SU-DHL-6 (cell line): Measurements from ENCODE around the gene PDE6C.

Experiments used
- CTCF ChIP-seq: fragments of 200-600 bp; sonication (generic); IDR thresholded peaks from one replicate; pipeline ENCODE4 v1.5.1; 2017; ENCODE audit warnings: antibody characterized with exemption, mild to moderate bottlenecking, low read length, moderate library complexity; ENCODE audit not compliant: insufficient read depth, poor library complexity, severe bottlenecking
- EZH2phosphoT487 ChIP-seq: fragments of 200-600 bp; sonication (generic), shearing (Covaris generic); conservative IDR thresholded peaks from 2 replicates; pipeline ENCODE4 v1.6.1; 2018; ENCODE audit warnings: mild to moderate bottlenecking, antibody characterized with exemption, low read length, moderate library complexity, mixed read lengths

- no peak for TF ChIP-seq CTCF
- no peak for TF ChIP-seq EZH2phosphoT487
Measured at GRCh38 chr10:93591065-93591808, 21.1 kb upstream of the PDE6C start.
